PFSK-1 (cell line): Measurements from ENCODE around the gene PERCC1.

Experiments
- FOXP2 ChIP-seq: optimal IDR thresholded peaks from 2 replicates; pipeline ENCODE3; 2011; ENCODE audit warnings: borderline replicate concordance, control low read depth, inconsistent platforms; ENCODE audit not compliant: insufficient read depth; ENCODE audit errors: extremely low read length, extremely low read depth
- POLR2AphosphoS5 ChIP-seq: IDR thresholded peaks from 2 replicates; pipeline ENCODE4 v1.6.1; 2012; ENCODE audit warnings: low read depth, mild to moderate bottlenecking, control low read depth, low read length, moderate library complexity
- REST ChIP-seq, 2 experiments: IDR thresholded peaks; 2 replicates each; pipeline versions ENCODE4 v1.6.1 to v1.8.0; 2011 to 2012; ENCODE audit warnings: low read depth in 2 of 2, low read length in 2 of 2, control low read depth in 1 of 2, inconsistent platforms in 1 of 2, mild to moderate bottlenecking in 1 of 2, moderate library complexity in 1 of 2; ENCODE audit not compliant: insufficient read depth in 1 of 2
- SIN3A ChIP-seq: IDR thresholded peaks from 2 replicates; pipeline ENCODE4 v1.6.1; 2012; ENCODE audit warnings: mild to moderate bottlenecking, low read length, moderate library complexity, borderline replicate concordance; ENCODE audit not compliant: insufficient read depth
- TAF1 ChIP-seq: IDR thresholded peaks from 2 replicates; pipeline ENCODE4 v1.6.1; 2012; ENCODE audit warnings: low read length, control low read depth, borderline replicate concordance; ENCODE audit not compliant: insufficient read depth

Gene PERCC1

DNA sequence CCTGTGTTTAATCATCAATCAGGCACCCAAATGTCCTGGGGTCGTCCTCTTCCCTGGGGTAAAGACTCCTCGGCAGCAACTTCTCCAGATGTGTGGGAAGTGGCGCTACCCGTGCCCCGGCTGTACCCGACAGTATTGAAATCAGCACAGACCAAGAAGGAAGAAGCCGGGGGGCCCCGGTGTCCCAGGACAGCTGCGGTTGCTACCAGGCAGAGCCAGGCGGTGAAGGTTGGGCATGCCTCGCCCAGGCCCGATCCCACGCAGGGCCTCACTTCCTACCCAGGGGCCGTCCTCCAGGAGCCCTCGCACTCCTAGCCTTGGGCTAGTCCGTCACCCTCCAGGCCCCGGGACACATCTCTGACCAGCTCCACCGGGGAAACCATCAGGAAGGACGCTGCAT is 22.4 kb downstream of the PERCC1 start:
- TF ChIP-seq SIN3A, result no peak
- no peak for TF ChIP-seq REST (IDR thresholded peaks at IDR 0.05; ENCODE audit: insufficient read depth in 1 of 2, low read depth in 2 of 2, low read length in 2 of 2)
- TF ChIP-seq TAF1, result no peak

- no peak for TF ChIP-seq SIN3A
- no peak for TF ChIP-seq POLR2AphosphoS5
- no peak for TF ChIP-seq TAF1
- TF ChIP-seq FOXP2, result no peak
- TF ChIP-seq REST (IDR thresholded peaks at IDR 0.05; ENCODE audit: insufficient read depth in 1 of 2, low read depth in 2 of 2, low read length in 2 of 2), result no peak
These were observed 23.7 kb downstream of the PERCC1 start for GRCh38 chr16:1454561-1454960.

- TF ChIP-seq FOXP2, result no peak
- no peak for TF ChIP-seq SIN3A
- TF ChIP-seq POLR2AphosphoS5, result no peak
- TF ChIP-seq TAF1, result no peak
- no peak for TF ChIP-seq REST (IDR thresholded peaks at IDR 0.05; ENCODE audit: insufficient read depth in 1 of 2, low read depth in 2 of 2, low read length in 2 of 2)
These were observed 24.6 kb downstream of the PERCC1 start for GRCh38 chr16:1455190-1456171.

- TF ChIP-seq REST (IDR thresholded peaks at IDR 0.05; ENCODE audit: insufficient read depth in 1 of 2, low read depth in 2 of 2, low read length in 2 of 2) (no peak), FOXP2 (no peak), TAF1 (no peak)
These were observed 26.1 kb downstream of the PERCC1 start for GRCh38 chr16:1456951-1457350.
